PC-9 (cell line): ENCODE measurements around the gene DAB1.

Experiments
- CTCF ChIP-seq: fragments of 200-600 bp; sonication (generic); conservative IDR thresholded peaks from 2 replicates; pipeline ENCODE4 v1.6.1; 2017; ENCODE audit warnings: mixed run types, antibody characterized with exemption, mild to moderate bottlenecking, moderate library complexity
- EZH2 ChIP-seq: fragments of 200-600 bp; sonication (generic); IDR thresholded peaks from 2 replicates; pipeline ENCODE4 v1.8.0; 2017; ENCODE audit warnings: antibody characterized with exemption, low read depth

- TF ChIP-seq EZH2 (no peak), CTCF (no peak)
Measured at GRCh38 chr1:57065442-57065841, 358.4 kb downstream of the DAB1 start.
